SK-N-SH (cell line): ENCODE measurements around the gene BLCAP. TPM values are rescaled to one million over a fixed set of nuclear protein-coding genes. Genes with fewer than 3 reads are reported as not detected.

Source experiments
- CTCF ChIA-PET: fragments of 300-600, 350-600 bp; formaldehyde crosslinking; extraction: SDS; loops from one replicate; lab custom pipeline; 2021; lab: Yijun Ruan, JAX
- POLR2A ChIA-PET: fragments of 350-600 bp; sonication (Branson Sonifier 250); formaldehyde crosslinking; extraction: SDS; loops from one replicate; lab custom pipeline; 2020; ENCODE audit warnings: antibody characterized with exemption, inconsistent platforms; lab: Yijun Ruan, JAX
- DNase-seq: peaks from one replicate; pipeline ENCODE4 v3.0.0; 2012
- H2AFZ ChIP-seq: fragments of 200-600 bp; sonication (generic); 2 replicates; pipeline ENCODE4 v1.8.1; 2016; ENCODE audit warnings: antibody characterized with exemption, mild to moderate bottlenecking, low read depth
- H3F3A ChIP-seq: fragments of 200-600 bp; sonication (generic); replicated peaks from 2 replicates; pipeline ENCODE3; 2016; ENCODE audit warnings: antibody characterized with exemption, mild to moderate bottlenecking; ENCODE audit not compliant: insufficient read depth
- H3K27ac ChIP-seq, 2 experiments: fragments of 200-500 bp in 1 of 2; fragments of 200-600 bp in 1 of 2; sonication (Bioruptor generic) in 1 of 2; sonication (generic), shearing (Covaris generic) in 1 of 2; 2 replicates each; pipeline versions ENCODE4 v1.5.1 to v1.6.1; 2014 to 2016; ENCODE audit warnings: low read depth in 2 of 2, inconsistent platforms in 1 of 2, low read length in 1 of 2, mild to moderate bottlenecking in 1 of 2, mixed read lengths in 1 of 2
- H3K27me3 ChIP-seq: fragments of 200-600 bp; sonication (generic), shearing (Covaris generic); 2 replicates; pipeline ENCODE4 v1.6.1; 2016; ENCODE audit warnings: mixed run types; ENCODE audit not compliant: insufficient read depth
- H3K36me3 ChIP-seq, 2 experiments: fragments of 200-500 bp in 1 of 2; fragments of 200-600 bp in 1 of 2; sonication (Bioruptor generic) in 1 of 2; sonication (generic) in 1 of 2; replicated peaks in 1 of 2; 2 replicates each; pipeline versions ENCODE3 to v1.5.1; 2014 to 2016; ENCODE audit warnings: low read length in 1 of 2, mild to moderate bottlenecking in 1 of 2; ENCODE audit not compliant: insufficient read depth in 2 of 2, control insufficient read depth in 1 of 2
- H3K4me1 ChIP-seq, 2 experiments: fragments of 200-500 bp in 1 of 2; fragments of 200-600 bp in 1 of 2; sonication (Bioruptor generic) in 1 of 2; sonication (generic), shearing (Covaris generic) in 1 of 2; 2 replicates each; pipeline versions ENCODE4 v1.5.1 to v1.6.1; 2014 to 2016; ENCODE audit warnings: low read depth in 1 of 2, low read length in 1 of 2, mixed run types in 1 of 2; ENCODE audit not compliant: insufficient read depth in 2 of 2, control insufficient read depth in 1 of 2
- H3K4me2 ChIP-seq: fragments of 200-600 bp; sonication (generic), shearing (Covaris generic); 2 replicates; pipeline ENCODE4 v1.6.1; 2017; ENCODE audit warnings: mixed run types
- H3K4me3 ChIP-seq, 2 experiments: fragments of 200-500 bp in 1 of 2; fragments of 200-600 bp in 1 of 2; sonication (Bioruptor generic) in 1 of 2; sonication (generic), shearing (Covaris generic) in 1 of 2; 2 replicates each; pipeline versions ENCODE4 v1.5.1 to v1.8.1; 2014 to 2016; ENCODE audit warnings: low read depth in 2 of 2, inconsistent platforms in 1 of 2, low read length in 1 of 2, mild to moderate bottlenecking in 1 of 2, mixed read lengths in 1 of 2, moderate library complexity in 1 of 2
- H3K79me2 ChIP-seq: fragments of 200-600 bp; sonication (generic); 2 replicates; pipeline ENCODE4 v1.8.1; 2017; ENCODE audit warnings: mild to moderate bottlenecking; ENCODE audit not compliant: insufficient read depth
- H3K9ac ChIP-seq: fragments of 200-600 bp; sonication (generic); 2 replicates; pipeline ENCODE4 v1.6.1; 2017; ENCODE audit warnings: mixed run types
- H3K9me2 ChIP-seq: fragments of 200-600 bp; sonication (generic); 2 replicates; pipeline ENCODE4 v1.6.1; 2017; ENCODE audit warnings: mixed run types
- H3K9me3 ChIP-seq: fragments of 200-600 bp; sonication (generic); 2 replicates; pipeline ENCODE4 v1.6.1; 2017; ENCODE audit warnings: mixed run types, mild to moderate bottlenecking, moderate library complexity
- H4K20me1 ChIP-seq: fragments of 200-600 bp; sonication (generic); 2 replicates; pipeline ENCODE4 v1.6.1; 2017; ENCODE audit warnings: mild to moderate bottlenecking, mixed run types; ENCODE audit not compliant: insufficient read depth
- EZH2phosphoT487 ChIP-seq: fragments of 200-600 bp; sonication (generic); IDR thresholded peaks from 2 replicates; pipeline ENCODE4 v1.6.1; 2017; ENCODE audit warnings: low read depth, mixed run types, mild to moderate bottlenecking, antibody characterized with exemption, moderate library complexity, borderline replicate concordance
- FOSL2 ChIP-seq: IDR thresholded peaks from 2 replicates; pipeline ENCODE4 v1.4.0; 2012; ENCODE audit warnings: low read depth, mild to moderate bottlenecking, moderate library complexity, borderline replicate concordance
- FOXJ3 ChIP-seq: sonication (generic); formaldehyde crosslinking; IDR thresholded peaks from 2 replicates; pipeline ENCODE4 v1.5.1; 2020; ENCODE audit warnings: mild to moderate bottlenecking, missing genetic modification reagents
- GABPA ChIP-seq: IDR thresholded peaks from 2 replicates; pipeline ENCODE4 v1.4.0; 2012; ENCODE audit warnings: low read depth, mild to moderate bottlenecking
- GATA2 ChIP-seq: sonication (generic); formaldehyde crosslinking; IDR thresholded peaks from 2 replicates; pipeline ENCODE4 v1.5.0; 2020; ENCODE audit warnings: mild to moderate bottlenecking, missing genetic modification reagents
- JUND ChIP-seq: IDR thresholded peaks from 2 replicates; pipeline ENCODE4 v1.4.0; 2012
- MAX ChIP-seq: IDR thresholded peaks from 2 replicates; pipeline ENCODE4 v1.4.0; 2012; ENCODE audit warnings: low read depth
- MEF2A ChIP-seq: IDR thresholded peaks from 2 replicates; pipeline ENCODE4 v1.4.0; 2012; ENCODE audit warnings: low read depth, borderline replicate concordance
- RAD21 ChIP-seq: IDR thresholded peaks from 2 replicates; pipeline ENCODE4 v1.6.1; 2012; ENCODE audit warnings: mild to moderate bottlenecking, low read length
- RCOR1 ChIP-seq: fragments of 150-350 bp; IDR thresholded peaks from 2 replicates; pipeline ENCODE4 v1.6.1; 2017; ENCODE audit warnings: antibody characterized with exemption, low read length
- RFX5 ChIP-seq: IDR thresholded peaks from 2 replicates; pipeline ENCODE4 v1.6.1; 2012; ENCODE audit warnings: mild to moderate bottlenecking, improper control_type of control experiment, low read length
- RXRA ChIP-seq: IDR thresholded peaks from 2 replicates; pipeline ENCODE4 v1.4.0; 2012; ENCODE audit warnings: low read depth, mild to moderate bottlenecking, borderline replicate concordance
- SIN3A ChIP-seq: IDR thresholded peaks from 2 replicates; pipeline ENCODE4 v1.6.1; 2012; ENCODE audit warnings: low read depth, mild to moderate bottlenecking, low read length, moderate library complexity, borderline replicate concordance
- TAF1 ChIP-seq: IDR thresholded peaks from 2 replicates; pipeline ENCODE4 v1.6.1; 2012; ENCODE audit warnings: low read depth, mild to moderate bottlenecking, low read length, moderate library complexity, borderline replicate concordance
- TEAD4 ChIP-seq: IDR thresholded peaks from 2 replicates; pipeline ENCODE4 v1.4.0; 2012; ENCODE audit warnings: mild to moderate bottlenecking, borderline replicate concordance; ENCODE audit not compliant: insufficient read depth
- WGBS: methylation state at CpG from one replicate; pipeline ENCODE4 v1.1.6; 2017; ENCODE audit warnings: low lambda C conversion rate; 5-methylcytosine and 5-hydroxymethylcytosine counted together
- polyA plus RNA-seq, 3 experiments: library from polyadenylated mRNA; depleted of rRNA; stranded (reverse); fragments of >200 nt; gene quantifications; 2 replicates each; pipeline ENCODE4 v1.2.3, GENCODE V29; 2012
- TF ChIP-seq, protein P1 (sequence below): IDR thresholded peaks from 2 replicates; pipeline ENCODE4 v1.4.0; 2012; ENCODE audit warnings: low read depth, borderline replicate concordance

Gene BLCAP
- polyA plus RNA-seq, 1 of the 3 experiments (the other 2 are of a cell fraction), result 55.8 TPM

GRCh38 chr20:37540001-37540400, 12.3 kb upstream of the BLCAP start:
- Histone ChIP-seq H3K27ac (no peak overlapping the region), H3K4me2 (no peak overlapping the region), H3K9me2 (no peaks in the 10 kb centered on the region), H3K9ac (no peak overlapping the region), H3F3A (no peaks in the 10 kb centered on the region), H3K9me3 (no peaks in the 10 kb centered on the region), H4K20me1 (no peaks in the 10 kb centered on the region), H2AFZ (no peak overlapping the region), H3K79me2 (no peaks in the 10 kb centered on the region), H3K4me1 (no peaks in the 10 kb centered on the region), H3K4me3 (no peak overlapping the region), H3K27me3 (peaks cover 7% of the 10 kb centered on the region; the same call in 1 of the 2 replicates), H3K36me3 (no peaks in the 10 kb centered on the region)
- DNase-seq, result no peak
- TF ChIP-seq RAD21, result no peak
- ChIA-PET CTCF (no interaction called here), POLR2A (no interaction called here)
- whole genome bisulfite sequencing, result 68% methylated on average over 5 of the region's 5 CpGs

- no peaks in the 10 kb centered on the region for H3K36me3 ChIP-seq
- no peaks in the 10 kb centered on the region for H3F3A ChIP-seq
- H4K20me1 ChIP-seq, result no peaks in the 10 kb centered on the region
- H3K4me3 ChIP-seq, result no peak overlapping the region
- TF ChIP-seq FOXJ3 (CRISPR knock-in tag) (no peak), TEAD4 (no peak), JUND (no peak), RFX5 (no peak), MEF2A (no peak), MAX (no peak), RCOR1 (no peak), SIN3A (no peak), GABPA (no peak), FOSL2 (no peak), GATA2 (CRISPR knock-in tag) (no peak), TAF1 (no peak), EZH2phosphoT487 (no peak), RXRA (no peak)
- TF ChIP-seq, protein P1, sequence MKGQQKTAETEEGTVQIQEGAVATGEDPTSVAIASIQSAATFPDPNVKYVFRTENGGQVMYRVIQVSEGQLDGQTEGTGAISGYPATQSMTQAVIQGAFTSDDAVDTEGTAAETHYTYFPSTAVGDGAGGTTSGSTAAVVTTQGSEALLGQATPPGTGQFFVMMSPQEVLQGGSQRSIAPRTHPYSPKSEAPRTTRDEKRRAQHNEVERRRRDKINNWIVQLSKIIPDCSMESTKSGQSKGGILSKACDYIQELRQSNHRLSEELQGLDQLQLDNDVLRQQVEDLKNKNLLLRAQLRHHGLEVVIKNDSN, result no peak
- H3K4me2 ChIP-seq, result no peak overlapping the region
- DNase-seq, result no peak
- no peak overlapping the region for H3K27ac ChIP-seq
- no peak overlapping the region for H2AFZ ChIP-seq
- peaks cover 0 to 2% of the 10 kb centered on the region in 2 experiments; a peak in 1 of 4 replicates for H3K4me1 ChIP-seq
- H3K79me2 ChIP-seq, result no peaks in the 10 kb centered on the region
- POLR2A ChIA-PET, result no interaction called here
- 73% methylated on average over 4 of the region's 4 CpGs for WGBS
- H3K27me3 ChIP-seq, result peaks cover 4% of the 10 kb centered on the region; the same call in 1 of the 2 replicates
- CTCF ChIA-PET, result interaction anchor here (0.9 to 2.4 kb wide), 2 partner anchors 337 to 344 kb away, joined by 4 to 21 read pairs; no protein-coding TSS in a partner anchor
- H3K9ac ChIP-seq, result no peak overlapping the region
- H3K9me2 ChIP-seq, result no peaks in the 10 kb centered on the region
- H3K9me3 ChIP-seq, result no peaks in the 10 kb centered on the region
Observed at GRCh38 chr20:37539424-37539823, 11.7 kb upstream of the BLCAP start.
